ENCODE results near the gene TAGLN2. TPM values are rescaled to one million over a fixed set of nuclear protein-coding genes. Genes with fewer than 3 reads are reported as not detected.

TAGLN2 gene
- total RNA-seq, 3 donors from 2014 or later: 195 to 259 (median 231) TPM

- no peaks in the 10 kb centered on the region for H3K9me3 ChIP-seq
- peaks cover 5% of the 10 kb centered on the region for H3K36me3 ChIP-seq
- no peak overlapping the region for H3K4me3 ChIP-seq
- TF ChIP-seq POLR2A (IDR thresholded peaks at IDR 0.05): no peak
- no peak for TF ChIP-seq POLR2AphosphoS5 (IDR thresholded peaks at IDR 0.05)
- no peak for TF ChIP-seq CTCF (IDR thresholded peaks at IDR 0.05)
- H3K27ac ChIP-seq: peak overlapping the region; percentile 98 to 99
- intact Hi-C loops (cut with DNase I; ENCODE audit: low total_unique reads): no loop called here
- peaks cover 6 to 15% of the 10 kb centered on the region in 2 donors for H3K4me1 ChIP-seq
- no peak for DNase-seq (ENCODE audit: low spot score in 2 of 2)
- no peaks in the 10 kb centered on the region for H3K27me3 ChIP-seq
These were observed 5.1 kb downstream of the TAGLN2 start for GRCh38 chr1:159920202-159920601.

- DNase-seq (ENCODE audit: low spot score in 2 of 2): no peak
- TF ChIP-seq CTCF (IDR thresholded peaks at IDR 0.05) (no peak), POLR2AphosphoS5 (IDR thresholded peaks at IDR 0.05) (no peak), POLR2A (IDR thresholded peaks at IDR 0.05) (no peak)
- Histone ChIP-seq H3K27me3 (no peaks in the 10 kb centered on the region), H3K9me3 (no peaks in the 10 kb centered on the region), H3K4me3 (no peak overlapping the region), H3K36me3 (peaks cover 5% of the 10 kb centered on the region), H3K4me1 (peaks cover 6 to 15% of the 10 kb centered on the region in 2 donors), H3K27ac (peak overlapping the region; percentile 29 to 99)
- intact Hi-C loops (cut with DNase I; ENCODE audit: low total_unique reads): no loop called here
These were observed 6.0 kb downstream of the TAGLN2 start for GRCh38 chr1:159919236-159919865.

GRCh38 chr1:159918352-159919200 lies 6.7 kb downstream of the TAGLN2 start:
- H3K4me3 ChIP-seq: no peak overlapping the region
- H3K27ac ChIP-seq: peak overlapping the region; percentile 29 to 33
- no peak for TF ChIP-seq CTCF (IDR thresholded peaks at IDR 0.05)
- TF ChIP-seq POLR2AphosphoS5 (IDR thresholded peaks at IDR 0.05): no peak
- no peak for TF ChIP-seq POLR2A (IDR thresholded peaks at IDR 0.05)
- DNase-seq (ENCODE audit: low spot score in 2 of 2): no peak
- H3K27me3 ChIP-seq: no peaks in the 10 kb centered on the region
- H3K4me1 ChIP-seq: peaks cover 6 to 15% of the 10 kb centered on the region in 2 donors
- intact Hi-C loops (cut with DNase I; ENCODE audit: low total_unique reads): no loop called here
- H3K9me3 ChIP-seq: no peaks in the 10 kb centered on the region
- peaks cover 5% of the 10 kb centered on the region for H3K36me3 ChIP-seq

GRCh38 chr1:159917533-159918351 lies 7.6 kb downstream of the TAGLN2 start:
- no peak for TF ChIP-seq CTCF (IDR thresholded peaks at IDR 0.05)
- no peak for TF ChIP-seq POLR2AphosphoS5 (IDR thresholded peaks at IDR 0.05)
- no peak for TF ChIP-seq POLR2A (IDR thresholded peaks at IDR 0.05)
- H3K4me1 ChIP-seq: peaks cover 2 to 13% of the 10 kb centered on the region in 2 donors
- H3K36me3 ChIP-seq: peaks cover 5% of the 10 kb centered on the region
- DNase-seq (ENCODE audit: low spot score in 2 of 2): no peak
- intact Hi-C loops (cut with DNase I; ENCODE audit: low total_unique reads): no loop called here
- no peaks in the 10 kb centered on the region for H3K9me3 ChIP-seq
- no peak overlapping the region for H3K4me3 ChIP-seq
- peak overlapping the region; percentile 33 to 76 for H3K27ac ChIP-seq
- H3K27me3 ChIP-seq: no peaks in the 10 kb centered on the region
